HG03066 (cell line): ENCODE results near the gene NR2F1.

Experiments
- ATAC-seq: cut with Tn5 transposase; IDR thresholded peaks from one replicate; pipeline ENCODE4 v1.9.1; 2021; ENCODE audit warnings: low read depth; ENCODE audit not compliant: unreplicated experiment

The NR2F1 gene

DNA sequence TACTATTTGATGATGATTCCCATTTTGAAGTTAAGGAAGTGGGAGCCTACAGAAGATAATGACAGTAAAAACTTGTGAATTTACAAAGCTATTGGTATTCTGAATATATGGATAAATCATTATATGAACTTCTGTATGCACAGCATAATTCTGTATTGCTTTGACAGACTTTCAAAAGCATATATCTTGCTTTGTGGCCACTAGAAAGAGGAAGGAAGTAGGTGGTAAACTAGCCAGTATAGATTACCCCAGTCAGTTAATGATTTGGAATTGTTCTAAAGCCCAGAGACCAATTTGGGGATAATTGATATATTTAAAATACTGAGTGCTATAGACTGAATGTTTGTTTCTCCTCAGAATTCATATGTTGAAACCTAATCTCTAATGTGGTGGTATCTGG lies 53.0 kb downstream of the NR2F1 start:
- no peak for ATAC-seq

DNA sequence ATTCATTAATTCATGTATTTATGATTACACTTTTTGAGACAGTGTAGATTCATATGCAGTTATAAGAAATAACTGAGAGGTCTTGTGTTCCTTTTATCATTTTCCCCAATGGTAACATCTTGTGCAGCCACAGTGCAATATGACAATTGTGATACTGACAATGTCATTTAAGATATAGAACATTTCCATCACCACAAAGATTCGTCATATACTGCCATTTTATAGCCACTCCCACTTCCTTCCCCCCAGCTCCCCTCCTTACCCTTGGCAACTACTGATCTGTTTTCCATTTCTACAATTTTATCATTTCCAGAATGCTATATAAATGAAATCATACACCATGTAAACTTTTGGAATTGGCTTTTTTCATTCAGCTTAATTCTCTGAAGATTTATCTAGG lies 53.8 kb downstream of the NR2F1 start:
- ATAC-seq: no peak

GRCh38 chr5:93637697-93638096 lies 54.7 kb downstream of the NR2F1 start:
- no peak for ATAC-seq

DNA sequence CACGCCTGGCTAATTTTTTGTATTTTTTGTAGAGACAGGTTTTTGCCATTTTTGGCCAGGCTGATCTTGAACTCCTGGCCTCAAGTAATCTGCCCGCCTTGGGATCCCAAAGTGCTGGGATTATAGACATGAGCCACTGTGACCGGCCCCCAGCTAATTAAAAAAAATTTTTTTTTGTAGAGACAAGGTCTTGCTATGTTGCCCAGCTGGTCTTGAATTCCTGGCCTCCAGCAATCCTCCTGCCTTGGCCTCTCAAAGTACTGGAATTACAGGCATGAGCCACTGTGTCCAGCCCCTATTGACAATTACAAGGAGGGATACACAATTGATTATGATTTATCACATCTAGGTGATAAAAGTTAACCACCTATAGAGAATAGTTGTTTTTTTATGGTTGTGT lies 59.5 kb downstream of the NR2F1 start:
- ATAC-seq: no peak
